ENCODE data around the gene KPNA4. TPM values are rescaled to one million over a fixed set of nuclear protein-coding genes. Genes with fewer than 3 reads are reported as not detected.

The KPNA4 gene
- total RNA-seq = 10 to 100 TPM; 14.4 to 32.5 (median 18.9) TPM
- long read RNA-seq, partial matches to known transcripts = 0 of 1 reads
- long read RNA-seq, other reads (novel, unspliced or antisense) = 1 of 1 reads

- peaks cover 0 to 34% (median 2%) of the 10 kb centered on the region in 4 donors for H3K4me1 ChIP-seq
- ATAC-seq (peak; percentile 93 to 96 (median 94)), DNase-seq (peak; percentile 98 to 99 (median 98))
- TF ChIP-seq POLR2A (IDR thresholded peaks at IDR 0.05) (peak; percentile 90), CTCF (IDR thresholded peaks at IDR 0.05) (no peak)
- intact Hi-C loops (cut with DNase I) = no loop called here
- no peaks in the 10 kb centered on the region for H3K36me3 ChIP-seq
- peak within 1 kb of the TSS; percentile 75 to 76 (median 75) for H3K4me3 ChIP-seq
- no peaks in the 10 kb centered on the region for H3K9me3 ChIP-seq
- WGBS (ENCODE audit: insufficient coverage, low coverage, low lambda C conversion rate, missing lambda C conversion rate) = 0% methylated on average over 27 of the region's 71 CpGs
- H3K27me3 ChIP-seq = no peaks in the 10 kb centered on the region
- peak within 1 kb of the TSS; percentile 88 to 96 (median 90) for H3K27ac ChIP-seq
These were observed at the start of gene KPNA4 for GRCh38 chr3:160565442-160566403. TSS of gene KPNA4 (minus strand) at chr3:160565571. CDS start at chr3:160565282, 289 bp downstream.

- TF ChIP-seq POLR2A (IDR thresholded peaks at IDR 0.05) (no peak), CTCF (IDR thresholded peaks at IDR 0.05) (no peak)
- Histone ChIP-seq H3K27me3 (no peaks in the 10 kb centered on the region), H3K4me1 (peaks cover 0 to 13% (median 0%) of the 10 kb centered on the region in 4 donors), H3K36me3 (no peaks in the 10 kb centered on the region), H3K4me3 (no peak overlapping the region), H3K27ac (no peak overlapping the region), H3K9me3 (no peaks in the 10 kb centered on the region)
- DNase-seq (no peak), ATAC-seq (no peak)
- WGBS (ENCODE audit: insufficient coverage, low coverage, low lambda C conversion rate, missing lambda C conversion rate) = 80% methylated on average over 1 of the region's 1 CpG
- intact Hi-C loops (cut with DNase I) = no loop called here
These were observed 48.3 kb upstream of the KPNA4 start for GRCh38 chr3:160613661-160614060.

GRCh38 chr3:160612386-160613075 lies 47.2 kb upstream of the KPNA4 start:
- H3K27me3 ChIP-seq = no peaks in the 10 kb centered on the region
- no peak for DNase-seq
- peaks cover 0 to 2% (median 0%) of the 10 kb centered on the region in 4 donors for H3K4me1 ChIP-seq
- H3K36me3 ChIP-seq = no peaks in the 10 kb centered on the region
- WGBS (ENCODE audit: insufficient coverage, low coverage, low lambda C conversion rate, missing lambda C conversion rate) = 63% methylated on average over 3 of the region's 3 CpGs
- TF ChIP-seq POLR2A (IDR thresholded peaks at IDR 0.05) (no peak), CTCF (IDR thresholded peaks at IDR 0.05) (no peak)
- intact Hi-C loops (cut with DNase I) = no loop called here
- no peak overlapping the region for H3K27ac ChIP-seq
- no peak overlapping the region for H3K4me3 ChIP-seq
- no peak for ATAC-seq
- H3K9me3 ChIP-seq = no peaks in the 10 kb centered on the region

GRCh38 chr3:160611141-160611540 lies 45.8 kb upstream of the KPNA4 start:
- no peaks in the 10 kb centered on the region for H3K4me1 ChIP-seq
- no peaks in the 10 kb centered on the region for H3K36me3 ChIP-seq
- H3K4me3 ChIP-seq = no peak overlapping the region
- no peak for ATAC-seq
- TF ChIP-seq CTCF (IDR thresholded peaks at IDR 0.05) = no peak
- no peak for TF ChIP-seq POLR2A (IDR thresholded peaks at IDR 0.05)
- H3K27ac ChIP-seq = no peak overlapping the region
- 49% methylated on average over 3 of the region's 3 CpGs for WGBS (ENCODE audit: insufficient coverage, low coverage, low lambda C conversion rate, missing lambda C conversion rate)
- no peak for DNase-seq
- H3K9me3 ChIP-seq = no peaks in the 10 kb centered on the region
- no peaks in the 10 kb centered on the region for H3K27me3 ChIP-seq
- intact Hi-C loops (cut with DNase I) = no loop called here
